ENCODE results near the gene DPF1. TPM values are rescaled to one million over a fixed set of nuclear protein-coding genes. Genes with fewer than 3 reads are reported as not detected.
"Not testable (repeated sequence)": the region's sequence is repeated elsewhere in the genome, so short reads cannot be mapped to it uniquely, and the experiment has no call there.

DPF1 gene
- total RNA-seq, 1 donor from 2014 or later, result 39.9 TPM

- FAIRE-seq (no peak), DNase-seq (ENCODE audit: low spot score in 2 of 2) (peak in 1 of 2 donors; percentile 49)
These were observed 27.0 kb upstream of the DPF1 start for GRCh38 chr19:38250821-38251563.

GRCh38 chr19:38250428-38250820 is 26.4 kb upstream of the DPF1 start:
- no peak for FAIRE-seq
- no peak for DNase-seq (ENCODE audit: low spot score in 2 of 2)

GRCh38 chr19:38248421-38248820 is 24.4 kb upstream of the DPF1 start:
- no peak for FAIRE-seq
- DNase-seq (ENCODE audit: low spot score in 2 of 2), result no peak

- FAIRE-seq (no peak), DNase-seq (ENCODE audit: low spot score in 2 of 2) (no peak)
These were observed 23.8 kb upstream of the DPF1 start for GRCh38 chr19:38247734-38248268.

GRCh38 chr19:38247126-38247525 is 23.1 kb upstream of the DPF1 start:
- DNase-seq (ENCODE audit: low spot score in 2 of 2) (no peak), FAIRE-seq (no peak)

- DNase-seq (ENCODE audit: low spot score in 2 of 2), result no peak
- no peak for FAIRE-seq
These were observed 21.9 kb upstream of the DPF1 start for GRCh38 chr19:38245826-38246498.

- no peak for FAIRE-seq
These were observed 19.3 kb upstream of the DPF1 start for GRCh38 chr19:38243279-38243673.

GRCh38 chr19:38239816-38240215 is 15.8 kb upstream of the DPF1 start:
- FAIRE-seq, result no peak
- no peak for DNase-seq (ENCODE audit: low spot score in 2 of 2)

More at GRCh38 chr19:38243279-38243673, 19.3 kb upstream of the DPF1 start:
- DNase-seq (ENCODE audit: low spot score in 2 of 2), result no peak

- no peak for DNase-seq (ENCODE audit: low spot score in 2 of 2)
- no peak for FAIRE-seq
These were observed 10.6 kb upstream of the DPF1 start for GRCh38 chr19:38234615-38235014.

GRCh38 chr19:38233740-38234251 is 9.8 kb upstream of the DPF1 start:
- FAIRE-seq, result no peak

GRCh38 chr19:38231918-38232317 is 7.9 kb upstream of the DPF1 start:
- FAIRE-seq (no peak), DNase-seq (ENCODE audit: low spot score in 2 of 2) (no peak)

More at GRCh38 chr19:38233740-38234251, 9.8 kb upstream of the DPF1 start:
- peak; percentile 72 to 83 for DNase-seq (ENCODE audit: low spot score in 2 of 2)

- not testable (repeated sequence) for FAIRE-seq; DNase-seq (ENCODE audit: low spot score in 2 of 2)
These were observed 6.6 kb upstream of the DPF1 start for GRCh38 chr19:38230506-38231133.

- FAIRE-seq (no peak), DNase-seq (ENCODE audit: low spot score in 2 of 2) (peak; percentile 91 to 94)
These were observed 5.6 kb upstream of the DPF1 start for GRCh38 chr19:38229585-38230073.

- DNase-seq (ENCODE audit: low spot score in 2 of 2) (peak; percentile 72 to 74), FAIRE-seq (no peak)
These were observed 4.7 kb upstream of the DPF1 start for GRCh38 chr19:38228491-38229439.

GRCh38 chr19:38228005-38228377 is 4.0 kb upstream of the DPF1 start:
- DNase-seq (ENCODE audit: low spot score in 2 of 2), result no peak

GRCh38 chr19:38227287-38228004 is 3.4 kb upstream of the DPF1 start:
- FAIRE-seq (no peak), DNase-seq (ENCODE audit: low spot score in 2 of 2) (no peak)

More at GRCh38 chr19:38228005-38228377, 4.0 kb upstream of the DPF1 start:
- FAIRE-seq, result no peak

GRCh38 chr19:38224863-38225218 is 819 bp upstream of the DPF1 start:
- FAIRE-seq; DNase-seq (ENCODE audit: low spot score in 2 of 2): not testable (repeated sequence)

GRCh38 chr19:38223617-38224013 is 407 bp downstream of the DPF1 start:
- DNase-seq (ENCODE audit: low spot score in 2 of 2), result no peak
- no peak for FAIRE-seq

- FAIRE-seq (no peak), DNase-seq (ENCODE audit: low spot score in 2 of 2) (no peak)
These were observed 901 bp downstream of the DPF1 start for GRCh38 chr19:38223119-38223523.
